Panc1 (cell line): ENCODE results near the gene AP3B1. TPM values are rescaled to one million over a fixed set of nuclear protein-coding genes. Genes with fewer than 3 reads are reported as not detected.

ENCODE experiments used
- ATAC-seq: fragments of 200-7000 bp; cut with Tn5 transposase; 2 replicates; pipeline ENCODE4 v1.9.1; 2020; ENCODE audit warnings: mild to moderate bottlenecking, moderate library complexity
- BruUV-seq: library from RNA; stranded (reverse); fragments of 400-500 nt; replicated peaks from 2 replicates; lab custom pipeline; 2021; lab: Mats Ljungman, UMichigan
- CTCF ChIA-PET: fragments of 300-600 bp; sonication (Branson Sonifier 250); formaldehyde crosslinking; loops from one replicate; lab custom pipeline; 2022; ENCODE audit warnings: antibody characterized with exemption; lab: Charles Lee
- POLR2A ChIA-PET: fragments of 300-600 bp; sonication (Branson Sonifier 250); formaldehyde crosslinking; loops from one replicate; lab custom pipeline; 2022; ENCODE audit warnings: antibody characterized with exemption; lab: Charles Lee
- DNase-seq: peaks from one replicate; pipeline ENCODE4 v3.0.0-alpha.2; 2010; ENCODE audit warnings: low read depth, low spot score
- H3K27ac ChIP-seq: 2 replicates; pipeline ENCODE4 v1.5.1; 2011; ENCODE audit warnings: mild to moderate bottlenecking, low read length, inconsistent platforms
- H3K27me3 ChIP-seq: fragments of 200-500 bp; sonication (Bioruptor generic); 2 replicates; pipeline ENCODE4 v1.6.0; 2014; ENCODE audit warnings: low read length, inconsistent platforms; ENCODE audit not compliant: control insufficient read depth, insufficient read depth
- H3K36me3 ChIP-seq: fragments of 200-500 bp; sonication (Bioruptor generic); 2 replicates; pipeline ENCODE4 v1.5.1; 2014; ENCODE audit warnings: inconsistent platforms, mild to moderate bottlenecking, low read length, moderate library complexity; ENCODE audit not compliant: control insufficient read depth, insufficient read depth
- H3K4me1 ChIP-seq: 2 replicates; pipeline ENCODE4 v1.5.1; 2011; ENCODE audit warnings: inconsistent platforms, mild to moderate bottlenecking, low read length, moderate library complexity; ENCODE audit not compliant: control insufficient read depth, insufficient read depth
- H3K4me3 ChIP-seq, 2 experiments: 2 replicates each; pipeline ENCODE4 v1.5.1; 2011 to 2012; ENCODE audit warnings: low read depth in 2 of 2, low read length in 2 of 2, mild to moderate bottlenecking in 2 of 2, inconsistent platforms in 1 of 2, moderate library complexity in 1 of 2
- H3K9me3 ChIP-seq: fragments of 200-500 bp; sonication (Bioruptor generic); 2 replicates; pipeline ENCODE4 v1.5.1; 2014; ENCODE audit warnings: low read depth, mild to moderate bottlenecking, inconsistent platforms, low read length, moderate library complexity; ENCODE audit not compliant: control insufficient read depth, insufficient read depth
- POLR2AphosphoS5 ChIP-seq: IDR thresholded peaks from 2 replicates; pipeline ENCODE4 v1.6.1; 2012; ENCODE audit warnings: mild to moderate bottlenecking, low read depth, low read length, moderate library complexity
- SIN3A ChIP-seq: IDR thresholded peaks from 2 replicates; pipeline ENCODE4 v1.6.1; 2012; ENCODE audit warnings: low read depth, mild to moderate bottlenecking, low read length, moderate library complexity, borderline replicate concordance; ENCODE audit not compliant: insufficient read depth
- TCF7L2 ChIP-seq: IDR thresholded peaks from 2 replicates; pipeline ENCODE4 v1.6.1; 2011; ENCODE audit warnings: mild to moderate bottlenecking, low read depth, low read length, inconsistent platforms
- in situ Hi-C: cut with HindIII; loops from 2 replicates; pipeline ENCODE4 v1.10.0; 2016; ENCODE audit warnings: low sequenced_read_pairs, low pct_unique_long_range_greater_than_20kb
- intact Hi-C: fragments of 100-400 bp; cut with micrococcal nuclease; formaldehyde crosslinking; loops from one replicate; pipeline ENCODE4 v1.10.0; 2022; ENCODE audit not compliant: unreplicated experiment
- total RNA-seq: library from RNA; stranded (reverse); gene quantifications from one replicate; pipeline ENCODE4 v1.2.1, GENCODE V29; 2021; ENCODE audit not compliant: unreplicated experiment
- TF ChIP-seq, protein P1 (sequence below): fragments of 450-650 bp; IDR thresholded peaks from 2 replicates; pipeline ENCODE4 v1.5.1; 2017; ENCODE audit warnings: mild to moderate bottlenecking
- TF ChIP-seq, protein P2 (sequence below), 2 experiments: IDR thresholded peaks; 2 replicates each; pipeline ENCODE4 v1.6.1; 2011 to 2012; ENCODE audit warnings: low read depth in 2 of 2, control low read depth in 1 of 2, low read length in 1 of 2, mild to moderate bottlenecking in 1 of 2, moderate library complexity in 1 of 2; ENCODE audit not compliant: insufficient read depth in 1 of 2

AP3B1 gene
- total RNA-seq, 1 experiment from 2014 or later: 55.4 TPM

DNA sequence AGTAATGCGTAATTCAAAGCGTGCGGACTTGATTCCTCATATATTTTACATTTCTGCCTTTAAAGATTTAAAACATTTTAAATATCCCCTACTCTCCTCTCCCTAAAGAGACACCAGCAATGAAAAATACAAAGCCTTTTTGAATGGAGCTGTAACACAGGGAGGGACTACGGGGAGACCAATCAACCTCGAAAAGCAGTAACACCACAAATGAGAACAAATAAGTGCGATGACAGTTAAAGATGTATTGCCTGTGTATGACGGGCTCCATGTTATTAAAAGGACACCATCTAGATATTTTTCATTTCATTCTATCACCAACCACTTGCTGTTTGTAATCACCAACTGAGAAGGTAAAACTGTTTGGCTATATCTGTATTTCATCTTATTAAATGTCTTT lies 288.0 kb downstream of the AP3B1 start:
- ChIA-PET CTCF (interaction anchor here (0.7 kb wide), 1 partner anchor 30 kb away, joined by 3 read pairs; no protein-coding TSS in a partner anchor), POLR2A (no interaction called here)
- DNase-seq (no peak), ATAC-seq (no peak)
- H3K4me1 ChIP-seq: no peaks in the 10 kb centered on the region
- no TSS peak for BruUV-seq
- in situ Hi-C loops (no loop called here), intact Hi-C loops (loop anchor here (5.0 kb wide), 3 partner anchors 139 to 489 kb away; no protein-coding TSS in a partner anchor)
- no peak overlapping the region for H3K27ac ChIP-seq
- H3K9me3 ChIP-seq: no peaks in the 10 kb centered on the region
- no peak overlapping the region for H3K4me3 ChIP-seq
- TF ChIP-seq POLR2AphosphoS5 (no peak), TCF7L2 (no peak), SIN3A (no peak)
- TF ChIP-seq, protein P1, sequence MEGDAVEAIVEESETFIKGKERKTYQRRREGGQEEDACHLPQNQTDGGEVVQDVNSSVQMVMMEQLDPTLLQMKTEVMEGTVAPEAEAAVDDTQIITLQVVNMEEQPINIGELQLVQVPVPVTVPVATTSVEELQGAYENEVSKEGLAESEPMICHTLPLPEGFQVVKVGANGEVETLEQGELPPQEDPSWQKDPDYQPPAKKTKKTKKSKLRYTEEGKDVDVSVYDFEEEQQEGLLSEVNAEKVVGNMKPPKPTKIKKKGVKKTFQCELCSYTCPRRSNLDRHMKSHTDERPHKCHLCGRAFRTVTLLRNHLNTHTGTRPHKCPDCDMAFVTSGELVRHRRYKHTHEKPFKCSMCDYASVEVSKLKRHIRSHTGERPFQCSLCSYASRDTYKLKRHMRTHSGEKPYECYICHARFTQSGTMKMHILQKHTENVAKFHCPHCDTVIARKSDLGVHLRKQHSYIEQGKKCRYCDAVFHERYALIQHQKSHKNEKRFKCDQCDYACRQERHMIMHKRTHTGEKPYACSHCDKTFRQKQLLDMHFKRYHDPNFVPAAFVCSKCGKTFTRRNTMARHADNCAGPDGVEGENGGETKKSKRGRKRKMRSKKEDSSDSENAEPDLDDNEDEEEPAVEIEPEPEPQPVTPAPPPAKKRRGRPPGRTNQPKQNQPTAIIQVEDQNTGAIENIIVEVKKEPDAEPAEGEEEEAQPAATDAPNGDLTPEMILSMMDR: no peak
- TF ChIP-seq, protein P2, sequence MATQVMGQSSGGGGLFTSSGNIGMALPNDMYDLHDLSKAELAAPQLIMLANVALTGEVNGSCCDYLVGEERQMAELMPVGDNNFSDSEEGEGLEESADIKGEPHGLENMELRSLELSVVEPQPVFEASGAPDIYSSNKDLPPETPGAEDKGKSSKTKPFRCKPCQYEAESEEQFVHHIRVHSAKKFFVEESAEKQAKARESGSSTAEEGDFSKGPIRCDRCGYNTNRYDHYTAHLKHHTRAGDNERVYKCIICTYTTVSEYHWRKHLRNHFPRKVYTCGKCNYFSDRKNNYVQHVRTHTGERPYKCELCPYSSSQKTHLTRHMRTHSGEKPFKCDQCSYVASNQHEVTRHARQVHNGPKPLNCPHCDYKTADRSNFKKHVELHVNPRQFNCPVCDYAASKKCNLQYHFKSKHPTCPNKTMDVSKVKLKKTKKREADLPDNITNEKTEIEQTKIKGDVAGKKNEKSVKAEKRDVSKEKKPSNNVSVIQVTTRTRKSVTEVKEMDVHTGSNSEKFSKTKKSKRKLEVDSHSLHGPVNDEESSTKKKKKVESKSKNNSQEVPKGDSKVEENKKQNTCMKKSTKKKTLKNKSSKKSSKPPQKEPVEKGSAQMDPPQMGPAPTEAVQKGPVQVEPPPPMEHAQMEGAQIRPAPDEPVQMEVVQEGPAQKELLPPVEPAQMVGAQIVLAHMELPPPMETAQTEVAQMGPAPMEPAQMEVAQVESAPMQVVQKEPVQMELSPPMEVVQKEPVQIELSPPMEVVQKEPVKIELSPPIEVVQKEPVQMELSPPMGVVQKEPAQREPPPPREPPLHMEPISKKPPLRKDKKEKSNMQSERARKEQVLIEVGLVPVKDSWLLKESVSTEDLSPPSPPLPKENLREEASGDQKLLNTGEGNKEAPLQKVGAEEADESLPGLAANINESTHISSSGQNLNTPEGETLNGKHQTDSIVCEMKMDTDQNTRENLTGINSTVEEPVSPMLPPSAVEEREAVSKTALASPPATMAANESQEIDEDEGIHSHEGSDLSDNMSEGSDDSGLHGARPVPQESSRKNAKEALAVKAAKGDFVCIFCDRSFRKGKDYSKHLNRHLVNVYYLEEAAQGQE (IDR thresholded peaks at IDR 0.05; ENCODE audit: insufficient read depth in 1 of 2, low read depth in 2 of 2, low read length in 1 of 2): no peak
- H3K27me3 ChIP-seq: no peaks in the 10 kb centered on the region
- no peaks in the 10 kb centered on the region; the same call in 1 of the 2 replicates for H3K36me3 ChIP-seq

DNA sequence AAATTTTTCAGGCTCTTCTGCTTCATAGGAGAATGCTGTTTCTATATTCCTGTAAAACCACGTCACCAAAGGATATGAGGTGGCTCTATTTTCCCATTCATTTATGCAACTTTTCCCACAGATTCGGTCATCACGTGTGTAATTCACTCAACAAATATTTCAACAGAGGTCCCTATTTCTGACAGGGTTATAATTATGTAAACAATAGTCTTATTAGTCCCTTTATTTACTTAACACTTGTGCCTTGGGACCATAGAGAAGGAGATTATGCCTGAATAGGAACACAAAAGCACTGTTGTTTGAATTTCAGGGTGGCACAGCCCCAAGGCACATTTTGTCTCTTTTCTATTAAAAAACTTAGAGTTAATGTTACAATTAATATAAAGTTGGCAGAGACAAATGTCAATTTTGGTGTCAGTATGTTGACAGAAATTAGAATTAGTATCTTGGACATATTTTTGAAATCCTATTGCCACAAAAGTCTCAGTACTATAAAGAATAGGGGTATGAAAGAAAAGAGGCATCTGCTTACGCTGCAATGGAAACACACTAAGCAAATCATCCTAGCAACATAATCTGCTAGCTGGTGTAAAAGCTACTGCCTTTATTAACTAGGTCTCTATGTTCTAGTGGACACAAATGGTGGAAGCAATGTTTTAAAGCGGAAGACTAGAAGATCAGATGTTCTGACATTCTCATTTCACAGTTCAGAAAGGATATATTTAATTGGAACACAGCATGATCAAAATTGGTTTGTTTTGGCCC lies 289.3 kb downstream of the AP3B1 start:
- TF ChIP-seq POLR2AphosphoS5 (no peak), TCF7L2 (no peak), SIN3A (no peak)
- TF ChIP-seq, protein P2 (IDR thresholded peaks at IDR 0.05; ENCODE audit: insufficient read depth in 1 of 2, low read depth in 2 of 2, low read length in 1 of 2): no peak
- TF ChIP-seq, protein P1: no peak
- ATAC-seq: no peak
- H3K4me3 ChIP-seq: no peak overlapping the region
- BruUV-seq: no TSS peak
- no peak overlapping the region for H3K27ac ChIP-seq
- H3K4me1 ChIP-seq: no peaks in the 10 kb centered on the region
- in situ Hi-C loops: no loop called here
- intact Hi-C loops: loop anchor here (5.0 kb wide), 3 partner anchors 138 to 488 kb away; no protein-coding TSS in a partner anchor
- H3K36me3 ChIP-seq: no peaks in the 10 kb centered on the region; the same call in 1 of the 2 replicates
- H3K9me3 ChIP-seq: no peaks in the 10 kb centered on the region
- no peak for DNase-seq
- H3K27me3 ChIP-seq: no peaks in the 10 kb centered on the region
- CTCF ChIA-PET: no interaction called here
- POLR2A ChIA-PET: no interaction called here
